HG02981 (cell line): Measurements from ENCODE around the gene PLA2G6.

Experiments
- ATAC-seq: cut with Tn5 transposase; IDR thresholded peaks from one replicate; pipeline ENCODE4 v1.9.1; 2021; ENCODE audit warnings: mild to moderate bottlenecking, moderate library complexity; ENCODE audit not compliant: unreplicated experiment

The PLA2G6 gene

DNA sequence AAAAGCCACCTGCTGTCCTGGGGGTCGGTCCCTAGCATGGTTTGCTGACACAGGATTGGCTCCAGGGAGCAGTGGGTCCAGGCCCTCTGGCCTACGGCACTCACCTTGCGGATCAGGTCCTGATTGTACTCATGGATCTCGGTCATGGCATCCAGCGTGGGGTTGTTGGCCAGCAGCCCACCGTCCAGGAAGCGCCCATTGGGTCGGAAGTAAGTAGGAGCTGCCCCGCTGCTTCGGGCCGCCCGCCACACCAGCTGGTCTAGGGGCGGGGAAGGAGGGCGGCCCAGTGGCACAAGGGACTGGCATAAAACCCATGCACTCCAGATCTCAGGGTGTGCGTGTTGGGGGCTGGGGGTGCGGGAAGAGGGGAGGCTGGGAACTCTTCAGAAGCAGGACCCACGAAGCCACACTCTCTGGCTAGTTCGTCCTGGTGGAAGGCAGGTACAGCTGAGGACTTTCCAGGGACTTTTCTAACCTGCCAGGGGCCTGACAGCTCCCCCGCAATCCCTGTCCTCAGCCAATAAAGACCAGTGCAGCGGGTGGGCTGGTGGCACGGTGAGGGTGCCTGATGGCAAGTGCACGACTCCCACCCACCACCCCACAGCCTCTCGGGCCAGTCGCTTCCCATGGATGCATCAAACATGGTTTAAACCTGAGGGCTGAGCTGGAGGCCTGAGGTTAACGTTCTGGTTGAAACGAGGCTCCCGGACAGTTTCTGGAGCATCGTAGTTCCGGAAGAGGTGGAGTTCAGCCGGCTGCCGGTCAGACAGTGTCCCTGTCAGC lies 66.0 kb downstream of the PLA2G6 start:
- no peak for ATAC-seq

- no peak for ATAC-seq
Measured at GRCh38 chr22:38114484-38115398, 66.9 kb downstream of the PLA2G6 start.

DNA sequence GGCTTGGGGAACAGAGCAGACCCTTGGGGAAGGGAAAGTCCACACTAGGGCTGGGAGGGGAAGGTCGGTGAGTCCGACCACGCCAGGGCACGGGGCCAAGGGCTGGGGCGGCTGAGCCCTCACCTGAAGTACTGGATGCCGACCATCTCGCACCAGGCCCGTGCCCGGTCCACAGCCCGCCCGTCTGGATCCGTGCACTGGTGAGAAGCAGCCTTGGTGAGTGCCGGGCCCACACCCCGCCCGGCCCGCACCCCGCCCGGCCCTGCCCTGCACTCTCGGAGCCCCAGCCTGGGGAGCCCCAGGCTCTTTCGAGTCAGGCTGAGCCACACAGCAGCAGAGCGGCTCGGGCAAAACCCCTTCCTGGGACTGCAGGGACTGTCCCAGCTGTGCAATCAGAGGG lies 69.2 kb downstream of the PLA2G6 start:
- no peak for ATAC-seq

GRCh38 chr22:38111925-38112355 lies 69.7 kb downstream of the PLA2G6 start:
- ATAC-seq = no peak

DNA sequence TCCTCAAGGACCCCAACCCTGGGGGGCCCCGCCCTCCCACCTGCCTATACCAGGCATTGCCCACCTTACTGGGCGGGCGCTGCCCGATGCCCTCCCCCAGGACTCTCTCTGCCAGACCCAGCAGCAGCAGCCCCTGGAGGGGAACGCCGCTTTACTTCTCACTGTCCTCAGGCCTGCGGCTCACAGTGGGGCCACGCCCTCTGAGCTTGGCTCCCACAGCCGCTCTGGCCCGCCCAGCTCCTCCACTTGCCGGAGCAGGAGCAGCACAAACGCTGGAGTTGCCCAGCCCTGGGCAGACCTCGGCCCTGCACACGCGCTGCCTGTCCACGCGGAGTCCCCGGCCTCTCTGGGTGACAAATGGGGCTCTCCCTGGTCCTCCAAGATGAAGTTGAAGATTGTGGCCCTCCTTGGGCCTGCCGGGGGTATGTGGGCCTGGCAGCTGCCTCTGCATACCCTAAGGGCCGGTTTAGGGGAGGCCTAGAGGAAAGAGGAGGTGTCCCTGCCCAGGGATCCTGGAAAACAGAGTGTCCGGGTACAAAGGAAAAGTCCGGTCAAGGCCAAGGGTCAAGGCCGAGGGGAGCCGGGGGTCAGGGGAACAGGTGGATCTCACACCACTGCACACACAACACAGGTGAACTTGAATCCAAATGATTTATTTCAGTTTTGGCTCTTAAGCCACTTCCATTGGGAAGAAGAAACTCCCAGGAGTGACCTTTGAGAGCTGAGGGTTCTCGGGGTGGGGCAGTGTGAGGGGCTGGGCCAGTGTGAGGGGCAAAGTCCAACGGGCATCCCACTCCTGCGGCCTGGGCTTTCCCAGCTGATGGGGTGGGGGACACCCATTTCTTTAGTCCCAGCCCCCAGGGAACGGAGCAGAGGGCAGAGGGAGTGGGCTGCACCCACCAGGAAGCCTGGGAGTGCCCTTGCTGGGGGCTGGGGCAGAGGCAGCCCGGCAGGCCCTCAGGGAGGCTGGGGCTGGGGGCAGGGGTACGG lies 70.5 kb downstream of the PLA2G6 start:
- no peak for ATAC-seq

DNA sequence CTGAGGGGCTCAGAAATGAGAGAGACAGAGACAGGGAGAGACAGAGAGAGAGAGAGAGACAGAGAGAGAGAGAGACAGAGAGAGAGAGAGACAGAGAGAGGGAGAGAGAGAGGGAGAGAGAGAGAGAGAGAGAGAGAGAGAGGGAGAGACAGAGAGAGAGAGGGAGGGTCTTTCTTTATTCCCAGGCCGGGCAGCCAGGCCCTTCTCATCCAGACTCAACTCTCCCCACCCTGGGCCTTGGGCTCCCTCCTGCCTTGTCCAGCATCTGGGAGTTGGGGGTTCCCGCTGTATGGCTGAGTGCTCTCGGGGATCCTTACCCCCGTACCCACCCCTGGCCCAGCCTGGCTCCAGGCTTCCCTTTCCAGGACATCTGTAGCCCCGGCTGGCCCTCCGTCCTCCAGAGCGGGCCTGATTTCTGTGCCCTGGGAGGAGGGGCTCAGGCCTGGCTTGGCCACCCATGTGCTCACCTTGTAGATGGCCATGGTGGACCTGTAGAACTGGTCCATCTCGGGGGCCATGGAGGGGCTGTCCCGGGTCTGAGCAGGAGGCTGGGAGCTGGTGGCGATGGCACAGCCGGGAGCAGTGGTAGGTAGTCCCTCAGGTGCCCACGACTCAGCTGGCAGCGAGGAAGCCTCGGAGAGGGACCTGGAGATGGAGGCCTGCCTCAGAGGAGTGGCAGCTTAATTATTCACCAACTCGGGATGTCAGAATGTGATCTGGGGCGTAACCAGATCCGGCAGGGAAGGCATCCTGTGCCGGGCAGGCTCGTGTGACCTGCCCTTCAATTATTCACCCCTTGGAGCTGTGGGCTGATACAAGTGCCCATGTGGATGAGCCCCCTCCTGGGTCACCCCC lies 71.4 kb downstream of the PLA2G6 start, which contains the start of gene BAIAP2L2:
Gene BAIAP2L2, minus strand, starts transcription at position 677 of the 855 bp plus-strand sequence. Its CDS starts 159 bp downstream, at position 518.
- ATAC-seq = no peak

DNA sequence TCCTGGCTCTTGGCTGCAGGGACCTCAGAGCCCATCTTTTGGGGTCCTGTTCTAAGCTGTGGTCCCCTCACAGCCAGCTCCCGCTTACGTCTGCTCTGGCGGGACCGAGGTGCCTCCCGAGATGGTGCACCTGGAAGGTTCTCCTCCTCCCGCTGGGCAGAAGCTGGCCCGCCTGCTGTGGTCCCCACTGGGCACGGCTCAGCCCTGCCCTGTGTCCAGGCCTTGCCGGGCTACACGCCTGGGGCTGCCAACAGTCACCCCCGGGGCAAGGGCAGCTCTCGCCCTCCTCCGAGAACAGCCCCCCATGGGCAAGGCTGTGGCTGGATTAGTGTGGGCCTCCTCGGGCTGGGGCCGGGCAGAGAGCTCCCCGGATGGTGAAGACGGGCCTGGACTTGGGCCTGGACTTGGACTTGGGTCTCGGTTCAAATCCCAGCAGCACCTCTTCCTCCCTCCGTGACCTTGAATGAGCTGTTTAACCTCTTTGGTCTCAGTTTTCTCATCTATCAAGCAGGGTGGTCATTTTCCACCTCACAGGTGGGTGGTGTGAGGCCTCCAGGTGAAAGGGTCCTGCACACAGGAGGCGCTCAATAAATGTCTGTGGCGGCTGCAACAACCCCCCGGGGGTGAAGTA lies 72.1 kb downstream of the PLA2G6 start:
- no peak for ATAC-seq

DNA sequence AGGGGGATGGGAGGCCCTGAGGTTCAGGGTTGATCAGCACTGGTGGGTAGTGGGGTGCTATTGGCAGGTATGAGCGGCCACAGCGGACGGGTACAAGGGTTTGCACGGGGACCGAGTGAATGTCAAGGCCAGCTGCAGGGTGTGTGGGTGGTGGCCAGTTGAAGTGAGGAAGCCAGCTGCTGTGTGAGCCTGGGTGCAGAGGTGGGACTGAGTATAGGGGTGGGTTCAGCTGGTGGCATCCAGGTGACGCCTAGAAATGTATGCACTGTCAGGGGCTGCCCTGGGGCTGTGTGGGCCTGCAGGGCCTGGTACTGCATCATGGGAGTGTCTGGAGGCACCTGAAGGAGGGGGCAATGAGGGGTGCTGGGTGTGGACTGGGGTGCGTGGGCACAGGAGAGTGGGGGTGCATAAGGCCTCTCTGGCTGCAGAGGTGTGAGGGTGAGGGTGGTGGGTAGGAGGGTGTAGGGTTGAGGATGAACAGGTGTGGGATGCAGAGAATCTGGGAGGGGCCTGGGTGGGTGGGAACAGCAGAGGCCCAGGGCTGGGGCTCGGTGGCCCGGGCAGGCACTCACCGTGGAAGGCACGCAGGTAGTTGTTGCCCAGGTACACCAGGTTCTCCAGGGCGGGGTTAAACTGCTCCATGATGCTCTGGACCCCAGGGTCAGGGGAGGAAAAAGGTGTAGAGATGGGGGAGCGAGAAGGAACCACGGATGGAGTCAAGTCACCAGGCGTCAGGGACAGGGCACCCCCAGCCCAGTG lies 72.9 kb downstream of the PLA2G6 start:
- ATAC-seq = no peak

GRCh38 chr22:38107692-38108515 lies 73.7 kb downstream of the PLA2G6 start:
- ATAC-seq = no peak

DNA sequence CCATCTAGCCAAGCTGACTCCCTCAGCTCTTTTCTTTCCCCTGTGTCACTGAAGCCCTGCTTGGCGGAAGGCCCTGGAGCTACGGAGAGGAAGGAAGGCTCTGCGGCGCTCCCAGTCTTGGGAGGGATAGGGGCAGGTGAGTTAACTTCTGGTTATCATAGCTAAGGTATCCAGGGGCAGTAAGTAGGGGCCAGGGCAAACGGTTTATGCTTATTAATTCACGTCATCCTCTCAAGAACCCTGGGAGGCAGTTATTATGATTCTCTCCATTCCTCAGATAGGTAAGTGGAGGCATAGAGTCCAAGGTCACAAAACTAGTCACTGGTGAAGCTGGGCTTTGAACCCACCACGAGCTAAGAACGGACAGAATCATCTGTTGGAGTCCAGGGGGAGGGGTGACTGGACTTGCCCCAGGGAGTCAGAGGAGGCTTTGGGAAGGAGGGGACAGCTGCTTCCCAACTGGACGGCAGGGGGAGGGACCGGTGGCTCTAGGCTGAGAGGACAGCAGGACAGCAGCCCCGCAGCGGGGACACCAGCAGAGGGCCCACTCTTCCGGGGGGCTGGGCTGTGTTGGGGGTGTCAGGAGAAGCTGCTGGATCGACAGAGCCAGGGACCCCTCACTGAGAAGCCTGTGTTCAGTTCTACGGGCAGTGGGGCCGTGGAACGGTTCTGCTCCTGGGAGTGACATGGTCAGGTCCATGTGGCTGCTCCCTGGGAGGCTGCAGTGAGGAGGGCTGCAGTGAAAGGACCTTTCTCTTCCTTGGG lies 74.6 kb downstream of the PLA2G6 start:
- ATAC-seq = no peak

GRCh38 chr22:38104084-38104483 lies 77.5 kb downstream of the PLA2G6 start:
- no peak for ATAC-seq

DNA sequence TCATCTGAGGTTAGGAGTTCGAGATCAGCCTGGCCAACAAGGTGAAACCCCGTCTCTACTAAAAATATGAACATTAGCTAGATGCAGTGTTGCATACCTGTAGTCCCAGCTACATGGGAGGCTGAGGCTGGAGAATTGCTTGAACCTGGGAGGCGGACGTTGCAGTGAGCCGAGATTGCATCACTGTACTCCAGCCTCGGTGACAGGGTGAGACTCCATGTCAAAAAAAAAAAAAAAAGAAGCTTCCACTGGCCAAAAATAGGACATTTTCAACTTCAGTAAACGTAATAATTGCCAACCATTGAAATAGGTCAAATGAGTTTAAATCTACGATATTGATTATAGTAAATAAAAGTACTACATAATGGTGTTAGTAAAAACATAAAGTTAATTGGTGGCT lies 78.0 kb downstream of the PLA2G6 start:
- no peak for ATAC-seq

DNA sequence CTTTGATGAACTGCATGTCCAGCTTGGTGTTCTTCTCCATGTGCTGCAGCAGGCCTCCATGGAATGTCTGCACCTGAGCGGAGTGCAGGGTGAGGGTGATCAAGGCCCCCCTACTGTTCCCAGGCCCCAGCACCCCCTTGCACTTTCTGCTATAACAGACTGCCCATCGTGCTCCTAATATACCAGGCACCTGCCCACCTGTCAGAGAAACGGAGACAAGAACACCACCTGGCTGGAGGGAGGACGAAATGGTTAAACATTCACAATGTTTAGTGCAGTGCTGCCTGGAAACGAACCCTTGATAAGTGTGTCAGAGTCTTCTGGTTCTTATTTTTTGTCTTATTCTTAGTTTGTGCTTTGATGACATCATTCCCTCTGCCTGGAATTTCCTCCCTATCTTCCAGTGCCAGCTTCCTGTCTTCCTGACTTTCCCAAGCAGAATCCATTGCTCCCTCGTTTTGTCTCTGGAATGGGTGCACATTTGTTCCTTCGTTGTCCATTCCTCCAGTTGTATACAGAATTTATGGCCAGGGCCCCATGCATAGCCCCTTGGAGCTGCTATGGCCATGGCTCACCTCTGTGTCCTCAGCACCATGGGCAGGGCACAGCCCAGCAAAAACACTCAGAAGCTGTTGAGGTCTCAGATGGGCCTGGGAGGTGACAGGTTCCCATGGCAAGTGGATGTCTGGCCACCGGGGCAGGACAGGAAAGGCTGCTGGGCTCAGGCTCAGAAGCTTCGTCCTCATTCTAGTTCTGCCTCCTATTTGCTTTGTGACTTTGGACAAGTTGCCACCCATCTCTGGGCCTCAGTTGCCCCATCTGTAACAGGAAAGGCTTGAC lies 83.0 kb downstream of the PLA2G6 start:
- ATAC-seq = no peak

DNA sequence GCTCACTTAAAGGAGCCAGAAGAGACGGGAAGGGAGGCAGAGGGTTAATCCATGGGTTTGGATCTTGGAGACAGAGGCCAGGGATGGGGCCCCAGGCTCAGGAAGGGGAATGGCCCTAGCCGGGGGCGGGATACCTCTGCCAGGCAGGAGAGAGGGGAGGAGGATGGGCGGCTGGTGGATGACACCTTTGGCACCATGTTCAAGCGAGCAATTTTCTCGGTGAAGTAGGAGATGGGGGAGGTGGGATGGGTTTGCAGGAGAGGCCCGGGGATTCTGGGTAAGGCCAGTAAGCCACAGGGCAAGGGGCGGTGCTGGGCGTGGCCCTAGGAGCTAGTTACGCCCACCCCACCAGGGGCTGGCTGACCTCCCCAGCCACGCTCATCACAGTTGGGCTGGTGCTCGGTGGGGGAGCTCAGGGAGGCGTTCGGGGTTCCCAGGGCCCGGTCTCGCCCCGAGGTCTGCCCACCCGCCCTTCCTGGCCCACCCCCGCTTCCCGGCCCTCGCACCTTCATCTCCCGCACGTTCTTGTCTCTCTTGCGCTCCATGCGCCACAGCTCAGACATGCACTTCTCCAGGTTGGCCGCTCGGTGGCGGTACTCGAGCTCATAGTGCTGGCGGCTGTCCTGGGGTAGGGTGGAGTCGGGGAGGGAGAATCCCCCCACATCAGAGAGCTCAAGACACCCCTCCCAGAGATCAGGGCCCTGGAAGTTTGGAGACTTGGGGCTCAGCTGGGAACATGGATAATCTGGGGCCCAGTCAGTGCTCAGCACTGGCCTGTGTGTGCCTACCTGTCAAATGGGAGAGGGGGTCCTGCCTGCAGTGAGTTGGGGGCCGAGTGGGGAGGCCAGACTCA lies 83.8 kb downstream of the PLA2G6 start:
- no peak for ATAC-seq

DNA sequence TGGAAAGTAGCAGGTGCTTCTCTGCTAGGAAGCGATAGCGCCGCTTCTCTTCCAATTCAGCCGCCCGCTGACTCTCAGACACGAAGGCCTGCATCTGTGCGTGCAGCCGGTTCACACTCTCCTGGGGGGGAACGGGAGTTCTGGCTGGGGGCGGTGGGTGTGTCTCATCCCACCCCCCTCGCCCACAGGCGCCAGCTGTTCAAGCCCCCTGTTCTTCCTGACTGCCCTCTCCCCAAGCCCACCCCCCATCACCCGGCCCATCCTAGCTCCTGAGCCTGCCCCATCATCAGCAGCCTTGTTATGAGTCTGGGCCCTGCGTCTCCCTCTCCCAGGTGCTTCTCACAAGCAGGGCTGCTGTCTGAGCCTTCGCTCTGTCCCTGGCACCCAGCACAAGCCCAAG lies 84.6 kb downstream of the PLA2G6 start:
- ATAC-seq = no peak
